ENCODE data around the gene TRPM3.

DNA sequence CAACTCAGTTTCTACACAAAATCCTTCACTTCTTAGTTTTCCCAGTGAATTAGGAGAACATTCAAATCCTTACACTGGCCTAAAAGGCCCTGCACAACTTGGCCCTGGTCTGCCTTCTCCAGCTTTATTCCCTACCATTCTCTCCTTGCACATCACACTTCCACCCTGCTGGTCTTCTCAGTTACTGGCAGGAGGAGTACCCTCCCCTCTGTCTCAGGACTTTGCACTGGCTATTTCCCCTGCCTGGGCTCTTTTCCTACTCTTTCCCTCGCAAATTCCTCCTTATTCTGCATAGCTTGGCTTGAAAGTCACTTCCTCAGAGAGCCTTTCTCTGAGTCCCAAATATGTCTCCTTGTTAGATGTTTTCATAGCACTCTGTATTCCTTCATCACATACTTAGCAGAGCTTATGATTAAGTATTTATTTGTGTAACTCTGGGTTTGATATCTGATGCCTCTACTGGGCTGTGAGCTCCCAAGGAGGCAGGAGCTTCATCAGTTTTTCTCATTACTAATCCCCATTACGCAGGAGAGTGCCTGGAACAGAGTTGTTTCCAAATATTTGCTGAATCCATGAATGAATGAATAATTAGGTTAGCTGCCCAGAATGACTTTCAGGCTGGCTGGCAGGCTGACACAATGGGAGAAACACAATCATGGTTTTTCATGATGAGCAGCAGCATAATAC, 547.1 kb downstream of the TRPM3 start:
- TF ChIP-seq, protein P1, sequence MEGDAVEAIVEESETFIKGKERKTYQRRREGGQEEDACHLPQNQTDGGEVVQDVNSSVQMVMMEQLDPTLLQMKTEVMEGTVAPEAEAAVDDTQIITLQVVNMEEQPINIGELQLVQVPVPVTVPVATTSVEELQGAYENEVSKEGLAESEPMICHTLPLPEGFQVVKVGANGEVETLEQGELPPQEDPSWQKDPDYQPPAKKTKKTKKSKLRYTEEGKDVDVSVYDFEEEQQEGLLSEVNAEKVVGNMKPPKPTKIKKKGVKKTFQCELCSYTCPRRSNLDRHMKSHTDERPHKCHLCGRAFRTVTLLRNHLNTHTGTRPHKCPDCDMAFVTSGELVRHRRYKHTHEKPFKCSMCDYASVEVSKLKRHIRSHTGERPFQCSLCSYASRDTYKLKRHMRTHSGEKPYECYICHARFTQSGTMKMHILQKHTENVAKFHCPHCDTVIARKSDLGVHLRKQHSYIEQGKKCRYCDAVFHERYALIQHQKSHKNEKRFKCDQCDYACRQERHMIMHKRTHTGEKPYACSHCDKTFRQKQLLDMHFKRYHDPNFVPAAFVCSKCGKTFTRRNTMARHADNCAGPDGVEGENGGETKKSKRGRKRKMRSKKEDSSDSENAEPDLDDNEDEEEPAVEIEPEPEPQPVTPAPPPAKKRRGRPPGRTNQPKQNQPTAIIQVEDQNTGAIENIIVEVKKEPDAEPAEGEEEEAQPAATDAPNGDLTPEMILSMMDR (IDR thresholded peaks at IDR 0.05), result no peak
- TF ChIP-seq EP300 (IDR thresholded peaks at IDR 0.05), result peak; percentile 11 to 82
- no peak for TF ChIP-seq POLR2A (IDR thresholded peaks at IDR 0.05)
